VCaP (cell line): ENCODE results near the gene TANGO6.
A peak's percentile ranks its signal among the peaks of the same experiment; 100 is the strongest.
"Not testable (repeated sequence)": the region's sequence is repeated elsewhere in the genome, so short reads cannot be mapped to it uniquely, and the experiment has no call there.

Source experiments
- H3K27ac ChIP-seq: fragments of 450-650 bp; 2 replicates; pipeline ENCODE4 v1.5.1; 2017
- CTCF ChIP-seq: fragments of 450-650 bp; conservative IDR thresholded peaks from 2 replicates; pipeline ENCODE4 v1.5.1; 2017; ENCODE audit warnings: mild to moderate bottlenecking, moderate library complexity

Gene TANGO6

GRCh38 chr16:69126221-69126620, 282.9 kb downstream of the TANGO6 start:
- no peak overlapping the region for H3K27ac ChIP-seq
- TF ChIP-seq CTCF, result no peak

GRCh38 chr16:69126801-69127200, 283.5 kb downstream of the TANGO6 start:
- not testable (repeated sequence) for H3K27ac ChIP-seq

GRCh38 chr16:69127966-69128510, 284.7 kb downstream of the TANGO6 start:
- H3K27ac ChIP-seq, result no peak overlapping the region

GRCh38 chr16:69130461-69130860, 287.1 kb downstream of the TANGO6 start:
- no peak for TF ChIP-seq CTCF
- H3K27ac ChIP-seq, result no peak overlapping the region

More at GRCh38 chr16:69127966-69128510, 284.7 kb downstream of the TANGO6 start:
- no peak for TF ChIP-seq CTCF

- no peak for TF ChIP-seq CTCF
- H3K27ac ChIP-seq, result peak overlapping the region; percentile 86
These were observed 288.0 kb downstream of the TANGO6 start for GRCh38 chr16:69131167-69131838.

- peak overlapping the region; percentile 86 for H3K27ac ChIP-seq
- TF ChIP-seq CTCF, result no peak
These were observed 288.6 kb downstream of the TANGO6 start for GRCh38 chr16:69131839-69132423.

- no peak for TF ChIP-seq CTCF
- H3K27ac ChIP-seq, result peak within 1 kb of the TSS; percentile 86
These were observed 289.3 kb downstream of the TANGO6 start, which contains the start of the genes CHTF8 and UTP4 for GRCh38 chr16:69132424-69133252. Gene CHTF8 (minus strand): TSS chr16:69132588. CDS start chr16:69121458, 11,130 bp downstream. Gene UTP4 (plus strand): TSS chr16:69132649. CDS start chr16:69133460, 811 bp downstream.
